PFSK-1 (cell line): ENCODE results near the gene KIF23.
A peak's percentile ranks its signal among the peaks of the same experiment; 100 is the strongest.

Experiments used
- FOXP2 ChIP-seq: optimal IDR thresholded peaks from 2 replicates; pipeline ENCODE3; 2011; ENCODE audit warnings: borderline replicate concordance, control low read depth, inconsistent platforms; ENCODE audit not compliant: insufficient read depth; ENCODE audit errors: extremely low read length, extremely low read depth
- POLR2AphosphoS5 ChIP-seq: IDR thresholded peaks from 2 replicates; pipeline ENCODE4 v1.6.1; 2012; ENCODE audit warnings: low read depth, mild to moderate bottlenecking, control low read depth, low read length, moderate library complexity
- REST ChIP-seq, 2 experiments: IDR thresholded peaks; 2 replicates each; pipeline versions ENCODE4 v1.6.1 to v1.8.0; 2011 to 2012; ENCODE audit warnings: low read depth in 2 of 2, low read length in 2 of 2, control low read depth in 1 of 2, inconsistent platforms in 1 of 2, mild to moderate bottlenecking in 1 of 2, moderate library complexity in 1 of 2; ENCODE audit not compliant: insufficient read depth in 1 of 2
- SIN3A ChIP-seq: IDR thresholded peaks from 2 replicates; pipeline ENCODE4 v1.6.1; 2012; ENCODE audit warnings: mild to moderate bottlenecking, low read length, moderate library complexity, borderline replicate concordance; ENCODE audit not compliant: insufficient read depth
- TAF1 ChIP-seq: IDR thresholded peaks from 2 replicates; pipeline ENCODE4 v1.6.1; 2012; ENCODE audit warnings: low read length, control low read depth, borderline replicate concordance; ENCODE audit not compliant: insufficient read depth

KIF23 gene

GRCh38 chr15:69393831-69394491 lies 20.2 kb upstream of the KIF23 start:
- no peak for TF ChIP-seq FOXP2
- TF ChIP-seq POLR2AphosphoS5: no peak
- TF ChIP-seq REST (IDR thresholded peaks at IDR 0.05; ENCODE audit: insufficient read depth in 1 of 2, low read depth in 2 of 2, low read length in 2 of 2): no peak
- no peak for TF ChIP-seq TAF1
- TF ChIP-seq SIN3A: no peak

DNA sequence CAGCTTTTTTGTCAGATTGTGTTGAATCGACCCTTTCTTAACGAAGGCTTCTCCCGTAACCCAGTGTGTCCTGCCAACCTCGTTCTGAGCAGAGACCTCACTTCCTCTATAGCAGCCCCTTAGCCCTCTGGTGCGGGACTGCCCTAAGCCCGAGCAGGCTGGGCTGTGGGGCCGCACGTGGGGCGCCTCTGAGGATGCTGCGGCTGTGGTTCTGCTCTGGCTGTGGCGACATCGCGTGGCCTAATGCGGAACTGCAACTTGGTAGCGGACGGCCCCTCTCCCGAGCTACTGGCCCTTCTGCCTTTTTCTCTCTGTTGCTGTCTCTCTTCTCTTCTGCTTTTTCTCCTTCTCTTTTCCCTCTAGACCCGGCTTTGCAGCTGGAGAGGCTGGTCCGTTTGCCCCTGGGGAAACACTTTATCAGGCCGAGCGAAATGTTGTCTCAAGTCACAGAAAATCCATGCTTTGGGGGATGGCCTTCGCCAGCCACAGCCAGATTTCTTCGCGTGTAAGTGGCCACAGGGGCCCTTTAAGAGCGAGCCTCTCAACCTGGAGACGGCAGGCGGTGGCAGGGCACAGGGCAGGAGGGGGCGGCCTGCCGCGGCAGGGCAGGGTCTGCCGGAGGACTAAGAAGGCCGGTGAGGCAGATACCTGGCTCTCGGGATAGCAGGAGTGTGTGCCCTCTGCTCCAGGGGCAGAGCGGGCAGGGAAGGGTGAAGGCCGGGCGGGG lies 19.4 kb upstream of the KIF23 start:
- peak; percentile 78 for TF ChIP-seq FOXP2
- TF ChIP-seq SIN3A: no peak

DNA sequence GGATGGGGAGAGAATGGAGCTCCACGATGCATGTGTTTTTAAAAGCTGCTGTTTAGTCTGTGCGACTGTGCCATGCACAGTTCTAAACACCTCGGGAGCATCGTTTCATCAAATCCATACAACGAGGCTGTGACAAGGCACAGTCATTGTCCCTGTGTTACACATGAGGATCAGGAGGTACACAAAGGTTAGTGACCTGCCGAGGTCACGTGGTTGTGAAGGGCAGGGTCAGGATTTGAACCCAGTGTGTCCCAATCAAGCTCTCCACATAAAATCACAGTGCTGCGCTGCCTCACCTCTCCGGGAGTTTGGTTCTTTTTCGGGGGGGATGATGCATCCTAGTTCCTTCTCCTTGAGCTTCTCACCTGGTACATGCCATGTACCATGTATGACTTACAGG lies 18.7 kb upstream of the KIF23 start:
- TF ChIP-seq REST (IDR thresholded peaks at IDR 0.05; ENCODE audit: insufficient read depth in 1 of 2, low read depth in 2 of 2, low read length in 2 of 2) (no peak), POLR2AphosphoS5 (no peak), FOXP2 (no peak), TAF1 (no peak), SIN3A (no peak)

- no peak for TF ChIP-seq TAF1
- TF ChIP-seq SIN3A: no peak
- no peak for TF ChIP-seq POLR2AphosphoS5
- TF ChIP-seq REST (IDR thresholded peaks at IDR 0.05; ENCODE audit: insufficient read depth in 1 of 2, low read depth in 2 of 2, low read length in 2 of 2): no peak
- no peak for TF ChIP-seq FOXP2
Observed at GRCh38 chr15:69395991-69396390, 18.2 kb upstream of the KIF23 start.

- TF ChIP-seq POLR2AphosphoS5 (no peak), TAF1 (no peak), REST (IDR thresholded peaks at IDR 0.05; ENCODE audit: insufficient read depth in 1 of 2, low read depth in 2 of 2, low read length in 2 of 2) (no peak), FOXP2 (no peak), SIN3A (no peak)
Observed at GRCh38 chr15:69398491-69398891, 15.7 kb upstream of the KIF23 start.
